BJ (cell line): Measurements from ENCODE around the gene TMEM31. TPM values are rescaled to one million over a fixed set of nuclear protein-coding genes. Genes with fewer than 3 reads are reported as not detected.

ENCODE experiments used
- CTCF ChIA-PET: fragments of 350-600 bp; formaldehyde crosslinking; extraction: SDS; loops from one replicate; lab custom pipeline; 2021; ENCODE audit warnings: antibody characterized with exemption, inconsistent platforms; lab: Yijun Ruan, JAX
- POLR2A ChIA-PET: fragments of 300-600 bp; sonication (Branson Sonifier 250); formaldehyde crosslinking; extraction: SDS; loops from one replicate; lab custom pipeline; 2021; ENCODE audit warnings: antibody characterized with exemption; lab: Charles Lee
- DNase-seq: peaks from one replicate; pipeline ENCODE4 v3.0.0-alpha.2; 2011; ENCODE audit warnings: low read depth
- H3K27me3 ChIP-seq: 2 replicates; pipeline ENCODE4 v1.6.0; 2011; ENCODE audit warnings: low read length; ENCODE audit not compliant: control insufficient read depth, insufficient read depth
- H3K36me3 ChIP-seq: 2 replicates; pipeline ENCODE4 v1.5.1; 2011; ENCODE audit warnings: low read length; ENCODE audit not compliant: control insufficient read depth, insufficient read depth
- H3K4me3 ChIP-seq: 2 replicates; pipeline ENCODE4 v1.5.1; 2011; ENCODE audit warnings: low read depth, mild to moderate bottlenecking, control low read depth, low read length
- polyA plus RNA-seq: library from polyadenylated mRNA; depleted of rRNA; stranded (reverse); fragments of >200 nt; gene quantifications from 2 replicates; pipeline ENCODE4 v1.2.3, GENCODE V29; 2011
- TF ChIP-seq, protein P1 (sequence below): IDR thresholded peaks from 2 replicates; pipeline ENCODE4 v1.5.1; 2011; ENCODE audit warnings: low read depth, mild to moderate bottlenecking, control low read depth, inconsistent platforms, low read length, moderate library complexity; ENCODE audit not compliant: insufficient read depth

TMEM31 gene
- polyA plus RNA-seq, 1 experiment: 0.16 TPM

- POLR2A ChIA-PET: interaction anchor here (0.7 to 1.3 kb wide), 6 partner anchors 137 to 260 kb away, joined by 6 to 21 read pairs (median 8); no protein-coding TSS in a partner anchor
- Histone ChIP-seq H3K4me3 (peak within 1 kb of the TSS; percentile 71), H3K27me3 (no peaks in the 10 kb centered on the region), H3K36me3 (no peaks in the 10 kb centered on the region; the same call in 1 of the 2 replicates)
- TF ChIP-seq, protein P1, sequence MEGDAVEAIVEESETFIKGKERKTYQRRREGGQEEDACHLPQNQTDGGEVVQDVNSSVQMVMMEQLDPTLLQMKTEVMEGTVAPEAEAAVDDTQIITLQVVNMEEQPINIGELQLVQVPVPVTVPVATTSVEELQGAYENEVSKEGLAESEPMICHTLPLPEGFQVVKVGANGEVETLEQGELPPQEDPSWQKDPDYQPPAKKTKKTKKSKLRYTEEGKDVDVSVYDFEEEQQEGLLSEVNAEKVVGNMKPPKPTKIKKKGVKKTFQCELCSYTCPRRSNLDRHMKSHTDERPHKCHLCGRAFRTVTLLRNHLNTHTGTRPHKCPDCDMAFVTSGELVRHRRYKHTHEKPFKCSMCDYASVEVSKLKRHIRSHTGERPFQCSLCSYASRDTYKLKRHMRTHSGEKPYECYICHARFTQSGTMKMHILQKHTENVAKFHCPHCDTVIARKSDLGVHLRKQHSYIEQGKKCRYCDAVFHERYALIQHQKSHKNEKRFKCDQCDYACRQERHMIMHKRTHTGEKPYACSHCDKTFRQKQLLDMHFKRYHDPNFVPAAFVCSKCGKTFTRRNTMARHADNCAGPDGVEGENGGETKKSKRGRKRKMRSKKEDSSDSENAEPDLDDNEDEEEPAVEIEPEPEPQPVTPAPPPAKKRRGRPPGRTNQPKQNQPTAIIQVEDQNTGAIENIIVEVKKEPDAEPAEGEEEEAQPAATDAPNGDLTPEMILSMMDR: no peak
- CTCF ChIA-PET: interaction anchor here (0.6 to 1.3 kb wide), 3 partner anchors 26 to 365 kb away, joined by 3 read pairs; partner anchors contain the start of gene PLP1
- peak; percentile 98 for DNase-seq
Measured at GRCh38 chrX:103686199-103687072, 24.3 kb upstream of the TMEM31 start, which contains the start of gene MORF4L2. Gene MORF4L2 (minus strand): TSS chrX:103686699. CDS start chrX:103677027, 9,672 bp downstream.

- no peaks in the 10 kb centered on the region for H3K27me3 ChIP-seq
- TF ChIP-seq, protein P1: peak; percentile 64
- POLR2A ChIA-PET: interaction anchor here (0.6 to 0.7 kb wide), 5 partner anchors 77 to 259 kb away, joined by 3 to 21 read pairs (median 7); no protein-coding TSS in a partner anchor
- DNase-seq: no peak
- CTCF ChIA-PET: interaction anchor here (0.6 to 1.3 kb wide), 3 partner anchors 26 to 365 kb away, joined by 3 read pairs; partner anchors contain the start of gene PLP1
- peak overlapping the region; percentile 56 for H3K4me3 ChIP-seq
- no peaks in the 10 kb centered on the region; the same call in 1 of the 2 replicates for H3K36me3 ChIP-seq
Measured at GRCh38 chrX:103687073-103687695, 23.5 kb upstream of the TMEM31 start.

DNA sequence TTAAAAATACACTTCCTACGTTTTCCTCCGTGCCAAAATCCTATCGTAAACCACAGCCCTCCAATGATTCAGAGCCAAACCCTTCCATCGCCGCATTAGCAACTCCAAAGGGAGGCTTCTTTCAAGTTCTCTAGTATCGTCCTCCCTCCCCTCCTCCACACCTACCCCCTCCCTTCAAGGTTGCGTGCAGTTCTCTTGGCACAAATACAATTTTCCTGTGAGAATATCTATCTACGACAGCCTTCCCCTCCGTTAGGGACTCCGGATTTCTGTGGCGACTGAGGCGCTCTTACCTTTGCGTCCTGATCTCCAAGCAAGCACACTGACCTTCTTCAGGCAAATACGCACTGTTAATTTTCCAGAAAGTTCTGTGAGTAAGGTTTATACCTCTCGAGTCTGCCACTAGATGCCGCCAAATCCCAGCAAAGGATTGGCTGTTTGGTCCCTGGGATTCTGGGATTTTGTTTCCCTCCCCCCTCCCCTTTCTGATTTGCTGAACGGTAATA, 23.0 kb upstream of the TMEM31 start:
- POLR2A ChIA-PET: interaction anchor here (0.6 to 0.7 kb wide), 3 partner anchors 77 to 158 kb away, joined by 3 to 21 read pairs (median 13); no protein-coding TSS in a partner anchor

GRCh38 chrX:103688946-103689345, 21.8 kb upstream of the TMEM31 start:
- DNase-seq: no peak
- TF ChIP-seq, protein P1: peak; percentile 54
- Histone ChIP-seq H3K36me3 (no peaks in the 10 kb centered on the region; the same call in 1 of the 2 replicates), H3K27me3 (no peaks in the 10 kb centered on the region), H3K4me3 (no peak overlapping the region)
- CTCF ChIA-PET: interaction anchor here (3.0 kb wide), 1 partner anchor 86 kb away, joined by 24 read pairs; no protein-coding TSS in a partner anchor
- POLR2A ChIA-PET: no interaction called here

More for the DNA sequence above, 23.0 kb upstream of the TMEM31 start:
- Histone ChIP-seq H3K36me3 (no peaks in the 10 kb centered on the region; the same call in 1 of the 2 replicates), H3K27me3 (no peaks in the 10 kb centered on the region), H3K4me3 (peak overlapping the region; percentile 56)
- TF ChIP-seq, protein P1: peak; percentile 71
- CTCF ChIA-PET: interaction anchor here (0.6 to 1.3 kb wide), 2 partner anchors 27 to 88 kb away, joined by 3 read pairs; partner anchors contain the start of gene PLP1
- DNase-seq: no peak
